ENCODE results near the gene CHD2. TPM values are rescaled to one million over a fixed set of nuclear protein-coding genes. Genes with fewer than 3 reads are reported as not detected.
A peak's percentile ranks its signal among the peaks of the same experiment; 100 is the strongest.

Gene CHD2
- total and polyA plus RNA-seq, 10 of the 15 experiments (the other 5 are each of a cell fraction or from before 2014, with no cell fraction given): 38.1 to 94.7 (median 63.3) TPM

DNA sequence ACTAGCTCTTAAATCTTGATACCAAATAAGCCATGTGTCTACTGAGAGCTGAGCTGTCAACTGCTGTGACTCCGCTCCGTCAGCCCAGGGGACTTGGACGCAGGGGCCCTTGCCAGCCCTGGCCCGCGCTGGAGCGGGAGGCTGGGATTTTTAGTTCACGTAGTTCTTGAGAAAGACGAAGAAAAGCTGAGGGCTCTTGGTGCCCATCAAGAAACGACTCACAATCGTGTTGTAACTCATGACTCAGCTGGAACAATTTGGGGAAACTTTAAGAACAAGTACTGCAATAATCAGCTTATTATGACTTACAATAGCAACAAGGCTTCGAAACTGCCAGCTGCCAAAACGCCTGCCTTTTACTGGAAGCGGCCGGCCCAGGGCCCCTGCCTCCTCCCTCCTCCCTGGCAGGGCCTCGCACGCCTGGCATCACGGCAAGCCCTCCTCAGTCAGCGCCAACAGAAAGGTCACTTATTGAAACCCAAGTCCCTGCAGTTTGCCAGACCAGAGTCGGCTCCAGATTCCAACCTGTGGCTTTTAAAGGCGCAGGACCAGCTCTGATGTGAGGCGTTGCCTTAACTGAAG, 128.6 kb downstream of the CHD2 start:
- H3K79me2 ChIP-seq (ENCODE audit: control insufficient read depth, insufficient read depth, low read length): no peaks in the 10 kb centered on the region
- ChIA-PET SMC1A (ENCODE audit: uncharacterized antibody, unreplicated experiment) (interaction anchor here (0.9 to 2.3 kb wide), 6 partner anchors 8 to 1091 kb away, joined by 3 to 13 read pairs (median 5); no protein-coding TSS in a partner anchor), RAD21 (ENCODE audit: unreplicated experiment) (interaction anchor here (3.6 to 3.7 kb wide), 2 partner anchors 230 to 1091 kb away, joined by 29 to 40 read pairs; no protein-coding TSS in a partner anchor), POLR2A (no interaction called here), CTCF (interaction anchor here (0.6 to 5.8 kb wide), 8 partner anchors 8 to 1200 kb away, joined by 3 to 54 read pairs (median 6); no protein-coding TSS in a partner anchor)
- peaks cover 5% of the 10 kb centered on the region; the same call in 1 of the 2 replicates for H3K4me1 ChIP-seq (ENCODE audit: control insufficient read depth, insufficient read depth, low read length)
- H3K27me3 ChIP-seq (replicated peaks in 1 of 2; ENCODE audit: control insufficient read depth in 2 of 2, insufficient read depth in 2 of 2, low read length in 1 of 2): no peaks in the 10 kb centered on the region
- H3K36me3 ChIP-seq (ENCODE audit: control insufficient read depth in 2 of 2, insufficient read depth in 2 of 2, low read length in 1 of 2): peaks cover 16 to 19% of the 10 kb centered on the region in 2 experiments
- peaks cover 4% of the 10 kb centered on the region for H4K20me1 ChIP-seq (ENCODE audit: control insufficient read depth, insufficient read depth)
- intact Hi-C loops (cut with micrococcal nuclease; ENCODE audit: unreplicated experiment): no loop called here
- H3K9ac ChIP-seq (ENCODE audit: control insufficient read depth, insufficient read depth, low read length): no peak overlapping the region
- TF ChIP-seq POLR2AphosphoS5 (IDR thresholded peaks at IDR 0.05; ENCODE audit: low read length): peak; percentile 53; the same call in 1 of the 2 replicates
- TF ChIP-seq PML (IDR thresholded peaks at IDR 0.05; ENCODE audit: low read length): 0 out of 2 replicates have a peak, but pooled peaks have one; percentile 35
- TF ChIP-seq ATF3 (IDR thresholded peaks at IDR 0.05; ENCODE audit: borderline replicate concordance, extremely low read depth, low read depth, low read length): no peak
- H3K4me3 ChIP-seq: no peak overlapping the region
- in situ Hi-C loops (cut with MboI): loop anchor here (5.0 to 25.0 kb wide), 2 partner anchors 226 to 1284 kb away; no protein-coding TSS in a partner anchor
- FAIRE-seq (no peak), DNase-seq (ENCODE audit: low read depth, low spot score) (no peak), ATAC-seq (no peak)
- H2AFZ ChIP-seq (ENCODE audit: control insufficient read depth, low read depth, low read length): no peak overlapping the region
- BruUV-seq (replicated peaks): no TSS peak
- H3K27ac ChIP-seq (ENCODE audit: control insufficient read depth, insufficient read depth): no peak overlapping the region
- no peaks in the 10 kb centered on the region for H3K9me3 ChIP-seq (replicated peaks; ENCODE audit: control insufficient read depth, insufficient read depth, low read length)
- H3K4me2 ChIP-seq (ENCODE audit: control insufficient read depth, insufficient read depth): no peak overlapping the region
- WGBS (ENCODE audit: insufficient coverage, insufficient replicate concordance, low lambda C conversion rate, missing lambda C conversion rate): 94% methylated on average over 21 of the region's 21 CpGs

DNA sequence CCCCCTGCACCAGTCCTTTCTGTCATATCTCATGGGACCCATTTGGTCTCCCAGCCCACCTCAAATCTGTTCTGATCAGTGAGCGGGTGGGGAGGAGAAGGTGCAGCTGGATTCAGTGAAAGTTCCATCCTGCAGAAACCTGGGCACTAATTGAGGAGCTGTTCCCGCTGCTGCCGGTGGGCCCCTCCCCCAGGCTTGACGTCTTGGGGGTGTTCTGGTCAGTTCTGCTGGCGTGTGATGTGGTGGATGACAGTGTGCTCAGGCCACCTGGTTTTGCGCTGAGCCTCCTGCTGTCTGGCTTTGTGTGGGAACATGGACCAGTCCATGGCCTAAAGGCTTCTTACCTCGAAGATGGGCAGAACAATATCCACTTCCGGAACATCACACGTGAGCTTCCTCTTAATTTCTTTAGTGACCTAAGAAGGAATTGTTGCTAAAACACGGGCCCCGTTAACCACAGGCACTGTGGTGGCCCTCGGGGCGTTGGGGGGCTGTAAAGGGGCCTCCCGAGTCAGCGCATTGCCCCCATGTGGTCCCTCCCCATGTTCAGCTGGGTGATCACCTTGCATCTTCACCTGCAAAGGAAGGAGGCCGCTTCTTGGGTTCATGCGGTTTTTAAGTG, 129.2 kb downstream of the CHD2 start:
- ATAC-seq (no peak), DNase-seq (ENCODE audit: low read depth, low spot score) (no peak), FAIRE-seq (no peak)
- H3K36me3 ChIP-seq (ENCODE audit: control insufficient read depth in 2 of 2, insufficient read depth in 2 of 2, low read length in 1 of 2): peaks cover 15 to 16% of the 10 kb centered on the region in 2 experiments
- H3K4me1 ChIP-seq (ENCODE audit: control insufficient read depth, insufficient read depth, low read length): peaks cover 5% of the 10 kb centered on the region; the same call in 1 of the 2 replicates
- in situ Hi-C loops (cut with MboI): loop anchor here (5.0 to 25.0 kb wide), 2 partner anchors 227 to 1283 kb away; no protein-coding TSS in a partner anchor
- H3K9ac ChIP-seq (ENCODE audit: control insufficient read depth, insufficient read depth, low read length): no peak overlapping the region
- RAD21 ChIA-PET (ENCODE audit: unreplicated experiment): interaction anchor here (0.8 to 3.7 kb wide), 5 partner anchors 80 to 1090 kb away, joined by 3 to 40 read pairs (median 5); no protein-coding TSS in a partner anchor
- H3K79me2 ChIP-seq (ENCODE audit: control insufficient read depth, insufficient read depth, low read length): no peaks in the 10 kb centered on the region
- no peak overlapping the region for H3K4me3 ChIP-seq
- no peak overlapping the region for H3K27ac ChIP-seq (ENCODE audit: control insufficient read depth, insufficient read depth)
- POLR2A ChIA-PET: no interaction called here
- CTCF ChIA-PET: interaction anchor here (0.6 to 5.8 kb wide), 9 partner anchors 8 to 1200 kb away, joined by 3 to 54 read pairs (median 7); partner anchors contain the start of gene CHD2
- SMC1A ChIA-PET (ENCODE audit: uncharacterized antibody, unreplicated experiment): interaction anchor here (1.1 to 2.3 kb wide), 7 partner anchors 9 to 1091 kb away, joined by 3 to 13 read pairs (median 5); no protein-coding TSS in a partner anchor
- no peaks in the 10 kb centered on the region for H3K9me3 ChIP-seq (replicated peaks; ENCODE audit: control insufficient read depth, insufficient read depth, low read length)
- no peak overlapping the region for H2AFZ ChIP-seq (ENCODE audit: control insufficient read depth, low read depth, low read length)
- 63% methylated on average over 17 of the region's 17 CpGs for WGBS (ENCODE audit: insufficient coverage, insufficient replicate concordance, low lambda C conversion rate, missing lambda C conversion rate)
- no TSS peak for BruUV-seq (replicated peaks)
- H3K4me2 ChIP-seq (ENCODE audit: control insufficient read depth, insufficient read depth): no peak overlapping the region
- intact Hi-C loops (cut with micrococcal nuclease; ENCODE audit: unreplicated experiment): no loop called here
- peaks cover 4% of the 10 kb centered on the region for H4K20me1 ChIP-seq (ENCODE audit: control insufficient read depth, insufficient read depth)
- no peaks in the 10 kb centered on the region for H3K27me3 ChIP-seq (replicated peaks in 1 of 2; ENCODE audit: control insufficient read depth in 2 of 2, insufficient read depth in 2 of 2, low read length in 1 of 2)
- TF ChIP-seq NR2C2 (IDR thresholded peaks at IDR 0.05; ENCODE audit: borderline replicate concordance, control insufficient read depth, insufficient read length, low read depth) (no peak), MLLT1 (IDR thresholded peaks at IDR 0.05) (no peak), SIX5 (IDR thresholded peaks at IDR 0.05; ENCODE audit: low read depth, low read length, severe bottlenecking) (no peak), NBN (IDR thresholded peaks at IDR 0.05) (no peak), NFXL1 (IDR thresholded peaks at IDR 0.05; ENCODE audit: borderline replicate concordance) (no peak), ZBED1 (IDR thresholded peaks at IDR 0.05; ENCODE audit: borderline replicate concordance) (no peak), MTA2 (IDR thresholded peaks at IDR 0.05; ENCODE audit: low read depth) (no peak), SMAD5 (IDR thresholded peaks at IDR 0.05; ENCODE audit: low read depth) (no peak)
- TF ChIP-seq, protein P1, sequence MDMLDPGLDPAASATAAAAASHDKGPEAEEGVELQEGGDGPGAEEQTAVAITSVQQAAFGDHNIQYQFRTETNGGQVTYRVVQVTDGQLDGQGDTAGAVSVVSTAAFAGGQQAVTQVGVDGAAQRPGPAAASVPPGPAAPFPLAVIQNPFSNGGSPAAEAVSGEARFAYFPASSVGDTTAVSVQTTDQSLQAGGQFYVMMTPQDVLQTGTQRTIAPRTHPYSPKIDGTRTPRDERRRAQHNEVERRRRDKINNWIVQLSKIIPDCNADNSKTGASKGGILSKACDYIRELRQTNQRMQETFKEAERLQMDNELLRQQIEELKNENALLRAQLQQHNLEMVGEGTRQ (IDR thresholded peaks at IDR 0.05; ENCODE audit: borderline replicate concordance, low read depth, low read length): no peak

All from GM12878 (cell line).